Right atrium auricular region (tissue), 2 donors: ENCODE results near the gene AP4B1. TPM values are rescaled to one million over a fixed set of nuclear protein-coding genes. Genes with fewer than 3 reads are reported as not detected.

Experiments
- DNase-seq: peaks from one replicate; pipeline ENCODE4 v3.0.0-alpha.2; 2019; ENCODE audit warnings: low spot score
- H3K27ac ChIP-seq, 2 donors: fragments of 200-600 bp; sonication (generic); 1 replicate in 1 of 2; 2 replicates in 1 of 2; pipeline ENCODE4 v1.5.1; 2016 to 2019
- H3K27me3 ChIP-seq, 2 donors: fragments of 200-600 bp; sonication (generic); one replicate each; pipeline versions ENCODE4 v1.5.1 to v1.6.0; 2017 to 2019
- H3K36me3 ChIP-seq: fragments of 200-600 bp; sonication (generic); one replicate; pipeline ENCODE4 v1.5.1; 2016
- H3K4me1 ChIP-seq, 2 donors: fragments of 200-600 bp; sonication (generic); one replicate each; pipeline versions ENCODE4 v1.5.1 to v1.6.0; 2017 to 2019
- H3K4me3 ChIP-seq, 2 donors: fragments of 200-600 bp; sonication (generic); 1 replicate in 1 of 2; 2 replicates in 1 of 2; pipeline ENCODE4 v1.5.1; 2017 to 2019; ENCODE audit warnings: mild to moderate bottlenecking in 1 of 2, moderate library complexity in 1 of 2
- H3K9me3 ChIP-seq, 2 donors: fragments of 200-600 bp; sonication (generic); one replicate each; pipeline ENCODE4 v1.5.1; 2019
- total RNA-seq, 2 donors: library from RNA; depleted of rRNA; stranded (reverse); fragments of >200 nt; gene quantifications; one replicate each; pipeline ENCODE4 v1.1.0, GENCODE V29; 2016
- TF ChIP-seq, protein P1 (sequence below), 2 donors: fragments of 200-600 bp; sonication (generic); IDR thresholded peaks; one replicate each; pipeline ENCODE4 v1.5.1; 2019; ENCODE audit warnings: antibody characterized with exemption in 2 of 2

Gene AP4B1
- total RNA-seq, 2 donors from 2014 or later = 8.3 to 9.6 TPM

DNA sequence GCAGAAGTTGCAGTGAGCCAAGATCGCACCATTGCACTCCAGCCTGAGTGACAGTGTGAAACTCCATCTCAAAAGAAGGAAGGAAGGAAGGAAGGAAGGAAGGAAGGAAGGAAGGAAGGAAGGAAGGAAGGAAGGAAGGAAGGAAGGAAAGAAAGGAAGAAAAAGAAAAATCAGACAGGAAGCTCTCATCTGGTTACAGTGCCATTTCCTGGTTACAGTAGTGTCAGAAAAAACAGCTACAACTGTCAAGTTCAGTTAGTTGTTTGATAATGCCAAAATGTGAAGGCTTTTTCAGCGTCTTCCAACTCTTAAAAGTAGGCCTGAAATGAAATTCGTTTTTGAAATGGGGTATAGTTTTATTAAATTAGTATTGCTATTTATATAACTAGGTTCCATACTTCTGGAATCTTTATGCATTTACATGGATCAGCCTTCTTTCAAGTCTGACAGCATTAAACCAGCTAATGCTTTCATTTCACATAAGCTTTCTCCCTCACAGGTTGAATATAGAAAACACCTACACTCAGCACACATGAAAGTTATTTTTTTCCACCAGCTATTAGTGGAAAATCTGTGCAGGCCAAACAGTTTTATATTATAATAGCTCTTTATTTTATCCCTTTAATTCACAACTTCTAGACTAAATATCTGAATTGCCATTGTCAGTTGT lies 54.3 kb downstream of the AP4B1 start:
- TF ChIP-seq, protein P1, sequence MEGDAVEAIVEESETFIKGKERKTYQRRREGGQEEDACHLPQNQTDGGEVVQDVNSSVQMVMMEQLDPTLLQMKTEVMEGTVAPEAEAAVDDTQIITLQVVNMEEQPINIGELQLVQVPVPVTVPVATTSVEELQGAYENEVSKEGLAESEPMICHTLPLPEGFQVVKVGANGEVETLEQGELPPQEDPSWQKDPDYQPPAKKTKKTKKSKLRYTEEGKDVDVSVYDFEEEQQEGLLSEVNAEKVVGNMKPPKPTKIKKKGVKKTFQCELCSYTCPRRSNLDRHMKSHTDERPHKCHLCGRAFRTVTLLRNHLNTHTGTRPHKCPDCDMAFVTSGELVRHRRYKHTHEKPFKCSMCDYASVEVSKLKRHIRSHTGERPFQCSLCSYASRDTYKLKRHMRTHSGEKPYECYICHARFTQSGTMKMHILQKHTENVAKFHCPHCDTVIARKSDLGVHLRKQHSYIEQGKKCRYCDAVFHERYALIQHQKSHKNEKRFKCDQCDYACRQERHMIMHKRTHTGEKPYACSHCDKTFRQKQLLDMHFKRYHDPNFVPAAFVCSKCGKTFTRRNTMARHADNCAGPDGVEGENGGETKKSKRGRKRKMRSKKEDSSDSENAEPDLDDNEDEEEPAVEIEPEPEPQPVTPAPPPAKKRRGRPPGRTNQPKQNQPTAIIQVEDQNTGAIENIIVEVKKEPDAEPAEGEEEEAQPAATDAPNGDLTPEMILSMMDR (IDR thresholded peaks at IDR 0.05) = no peak
- H3K27me3 ChIP-seq = no peaks in the 10 kb centered on the region
- no peak for DNase-seq

DNA sequence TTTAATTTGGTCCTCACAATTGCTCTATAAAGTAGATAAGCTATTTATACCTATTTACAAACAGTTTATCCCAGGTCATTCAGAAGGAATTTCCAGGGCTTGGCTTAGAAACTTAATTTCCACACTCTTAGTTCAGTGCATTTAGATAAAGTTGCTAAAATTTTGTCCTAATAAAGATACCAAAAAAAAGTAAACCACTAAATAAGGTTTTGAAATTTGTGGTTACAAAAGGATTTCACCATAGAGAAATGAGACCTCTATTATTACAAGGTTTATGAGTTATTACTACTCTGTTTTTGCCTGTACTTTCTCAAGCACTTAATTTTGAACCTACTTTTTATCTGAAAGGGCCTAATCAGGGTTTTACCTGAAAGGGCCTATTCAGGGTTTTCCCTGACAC lies 55.5 kb downstream of the AP4B1 start:
- no peaks in the 10 kb centered on the region for H3K4me1 ChIP-seq
- H3K27ac ChIP-seq = no peak overlapping the region
- TF ChIP-seq, protein P1 (IDR thresholded peaks at IDR 0.05) = no peak
- H3K9me3 ChIP-seq = no peaks in the 10 kb centered on the region
- no peaks in the 10 kb centered on the region for H3K27me3 ChIP-seq
- DNase-seq = no peak
- no peaks in the 10 kb centered on the region for H3K36me3 ChIP-seq
- H3K4me3 ChIP-seq = no peak overlapping the region

More for the DNA sequence above, 54.3 kb downstream of the AP4B1 start:
- no peak overlapping the region for H3K27ac ChIP-seq
- no peaks in the 10 kb centered on the region for H3K36me3 ChIP-seq
- no peaks in the 10 kb centered on the region for H3K9me3 ChIP-seq
- H3K4me1 ChIP-seq = no peaks in the 10 kb centered on the region
- H3K4me3 ChIP-seq = no peak overlapping the region

DNA sequence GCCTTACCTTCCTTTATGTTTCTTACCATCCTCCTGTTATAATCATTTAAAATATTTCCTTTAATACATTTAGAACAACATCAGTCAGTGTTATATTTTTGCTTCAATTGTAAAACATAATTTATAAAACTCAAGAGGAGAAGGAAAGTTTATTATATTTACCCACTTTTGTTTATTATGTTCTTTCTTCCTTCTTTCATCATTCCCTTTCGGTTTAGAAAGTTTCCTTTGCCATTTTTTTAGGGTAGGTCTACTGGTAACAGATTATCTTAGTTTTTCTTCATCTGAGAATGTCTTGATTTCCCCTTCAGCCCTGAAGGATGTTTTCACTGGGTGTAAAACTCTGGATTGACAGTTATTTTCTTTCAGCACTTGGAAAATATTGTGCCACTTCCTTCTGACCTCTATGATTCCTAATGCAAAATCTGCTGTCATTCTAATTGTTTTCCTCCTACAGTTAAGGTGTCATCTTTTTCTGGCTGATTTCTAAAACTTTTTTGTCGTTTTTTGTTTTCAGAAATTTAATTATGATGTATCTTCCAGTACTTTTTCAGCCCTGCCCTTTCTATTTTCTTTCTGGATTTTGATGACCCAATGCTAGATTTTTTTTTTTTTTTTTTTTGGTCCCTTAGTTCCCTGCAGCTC lies 58.1 kb downstream of the AP4B1 start:
- Histone ChIP-seq H3K9me3 (no peaks in the 10 kb centered on the region), H3K36me3 (no peaks in the 10 kb centered on the region), H3K4me3 (no peak overlapping the region)

More for the DNA sequence above, 58.1 kb downstream of the AP4B1 start:
- DNase-seq = no peak
- H3K27me3 ChIP-seq = no peaks in the 10 kb centered on the region
- TF ChIP-seq, protein P1 (IDR thresholded peaks at IDR 0.05) = no peak
- H3K27ac ChIP-seq = no peak overlapping the region
- no peaks in the 10 kb centered on the region for H3K4me1 ChIP-seq

Other genes with a start within 250 kb of the AP4B1 start
- 10 to 100 TPM in 1 of 2 donors, 1 to 10 TPM in 1; 8.6 to 12.4 TPM for gene PHTF1, start 145.3 kb downstream of the AP4B1 start, total RNA-seq
- 10 to 100 TPM in 1 of 2 donors, 1 to 10 TPM in 1; 9.6 to 13.9 TPM for gene RSBN1, start 92.3 kb downstream of the AP4B1 start, total RNA-seq
- gene PTPN22, start 33.1 kb downstream of the AP4B1 start, total RNA-seq = 1 to 10 TPM in 1 of 2 donors, under 1 TPM in 1; 0.33 to 2.0 TPM
- under 1 TPM in 1 of 2 donors, not detected in 1; 0.08 TPM for gene BCL2L15, start 17.2 kb downstream of the AP4B1 start, total RNA-seq
- 1 to 10 TPM; 1.4 to 2.4 TPM for gene DCLRE1B, start 527 bp upstream of the AP4B1 start, total RNA-seq
- gene HIPK1, start 24.5 kb upstream of the AP4B1 start, total RNA-seq = 10 to 100 TPM; 50.1 to 58.1 TPM
- 10 to 100 TPM; 22.4 to 28.6 TPM for gene OLFML3, start 74.7 kb upstream of the AP4B1 start, total RNA-seq
- gene SYT6, start 249.1 kb upstream of the AP4B1 start, total RNA-seq = not detected